GM12865 (cell line): ENCODE measurements around the gene ITGA3.

Experiments used
- DNase-seq: peaks from one replicate; pipeline ENCODE4 v3.0.0; 2010; ENCODE audit warnings: low read depth
- H3K4me3 ChIP-seq: 2 replicates; pipeline ENCODE4 v1.5.1; 2011; ENCODE audit warnings: mild to moderate bottlenecking, low read depth, low read length, control low read depth
- TF ChIP-seq, protein P1 (sequence below): IDR thresholded peaks from 2 replicates; pipeline ENCODE4 v1.5.1; 2011; ENCODE audit warnings: low read length, control low read depth, low read depth, inconsistent platforms; ENCODE audit not compliant: insufficient read depth; ENCODE audit errors: missing control alignments

ITGA3 gene

DNA sequence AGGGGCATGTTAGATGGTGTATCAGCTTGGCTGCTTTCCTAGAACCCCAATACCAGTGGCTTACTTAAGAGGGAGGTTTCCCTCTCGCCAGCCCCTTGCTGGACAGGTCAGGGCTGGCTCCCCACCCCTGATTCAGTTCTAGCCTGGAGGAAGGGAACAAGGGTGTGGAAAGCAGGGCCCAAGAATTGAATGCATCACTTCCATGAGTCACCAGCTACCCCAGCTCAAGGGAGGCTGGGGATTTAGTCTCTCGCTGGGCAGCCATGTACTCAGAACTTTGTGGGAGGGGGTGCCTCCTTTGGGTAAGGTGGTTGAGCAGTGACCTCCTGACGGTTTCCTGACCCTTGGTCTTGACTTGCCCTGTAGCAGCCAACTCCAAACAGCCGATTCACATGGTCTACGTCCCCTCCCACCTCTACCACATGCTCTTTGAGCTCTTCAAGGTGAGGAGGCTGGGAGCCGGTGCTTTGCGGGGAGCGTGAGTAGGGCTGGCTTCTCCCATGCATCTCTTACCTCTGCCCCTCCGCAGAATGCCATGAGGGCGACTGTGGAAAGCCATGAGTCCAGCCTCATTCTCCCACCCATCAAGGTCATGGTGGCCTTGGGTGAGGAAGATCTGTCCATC lies 52.0 kb downstream of the ITGA3 start:
- DNase-seq, result no peak

DNA sequence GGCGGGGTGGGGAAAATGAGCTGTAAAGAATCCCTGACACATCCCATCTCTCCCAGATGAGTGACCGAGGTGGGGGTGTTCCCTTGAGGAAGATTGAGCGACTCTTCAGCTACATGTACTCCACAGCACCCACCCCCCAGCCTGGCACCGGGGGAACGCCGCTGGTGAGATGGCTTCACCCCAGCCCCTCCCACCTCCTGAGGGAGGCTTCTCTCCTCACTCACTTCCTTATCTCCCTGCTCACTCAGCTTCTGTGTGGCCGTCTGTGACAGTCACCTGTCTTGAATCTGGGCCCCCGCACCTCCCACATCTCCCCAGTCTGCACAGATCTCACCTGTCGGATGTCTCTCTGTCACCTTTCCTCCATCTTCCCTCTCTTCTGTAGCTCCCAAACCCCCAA lies 52.6 kb downstream of the ITGA3 start:
- no peak for DNase-seq
- TF ChIP-seq, protein P1, sequence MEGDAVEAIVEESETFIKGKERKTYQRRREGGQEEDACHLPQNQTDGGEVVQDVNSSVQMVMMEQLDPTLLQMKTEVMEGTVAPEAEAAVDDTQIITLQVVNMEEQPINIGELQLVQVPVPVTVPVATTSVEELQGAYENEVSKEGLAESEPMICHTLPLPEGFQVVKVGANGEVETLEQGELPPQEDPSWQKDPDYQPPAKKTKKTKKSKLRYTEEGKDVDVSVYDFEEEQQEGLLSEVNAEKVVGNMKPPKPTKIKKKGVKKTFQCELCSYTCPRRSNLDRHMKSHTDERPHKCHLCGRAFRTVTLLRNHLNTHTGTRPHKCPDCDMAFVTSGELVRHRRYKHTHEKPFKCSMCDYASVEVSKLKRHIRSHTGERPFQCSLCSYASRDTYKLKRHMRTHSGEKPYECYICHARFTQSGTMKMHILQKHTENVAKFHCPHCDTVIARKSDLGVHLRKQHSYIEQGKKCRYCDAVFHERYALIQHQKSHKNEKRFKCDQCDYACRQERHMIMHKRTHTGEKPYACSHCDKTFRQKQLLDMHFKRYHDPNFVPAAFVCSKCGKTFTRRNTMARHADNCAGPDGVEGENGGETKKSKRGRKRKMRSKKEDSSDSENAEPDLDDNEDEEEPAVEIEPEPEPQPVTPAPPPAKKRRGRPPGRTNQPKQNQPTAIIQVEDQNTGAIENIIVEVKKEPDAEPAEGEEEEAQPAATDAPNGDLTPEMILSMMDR, result no peak
- H3K4me3 ChIP-seq, result no peak overlapping the region

More for the DNA sequence above, 52.0 kb downstream of the ITGA3 start:
- TF ChIP-seq, protein P1, result no peak
- no peak overlapping the region for H3K4me3 ChIP-seq

DNA sequence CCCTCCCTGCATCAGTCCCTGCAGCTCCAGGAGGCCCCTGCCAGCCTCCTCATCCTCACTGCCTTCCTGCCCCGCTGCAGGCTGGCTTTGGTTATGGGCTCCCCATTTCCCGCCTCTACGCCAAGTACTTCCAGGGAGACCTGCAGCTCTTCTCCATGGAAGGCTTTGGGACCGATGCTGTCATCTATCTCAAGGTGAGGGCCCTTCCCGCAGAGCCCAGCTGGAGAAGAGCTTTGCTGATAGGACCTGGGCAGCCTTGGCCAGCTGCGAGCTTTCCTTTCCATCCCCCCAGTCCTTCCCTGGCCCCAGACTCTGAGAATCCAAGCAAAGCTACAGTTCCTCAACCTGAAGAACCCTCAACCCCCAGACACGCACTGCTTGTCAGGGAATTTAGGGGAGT lies 53.3 kb downstream of the ITGA3 start:
- TF ChIP-seq, protein P1, result no peak
- DNase-seq, result no peak
- no peak overlapping the region for H3K4me3 ChIP-seq

DNA sequence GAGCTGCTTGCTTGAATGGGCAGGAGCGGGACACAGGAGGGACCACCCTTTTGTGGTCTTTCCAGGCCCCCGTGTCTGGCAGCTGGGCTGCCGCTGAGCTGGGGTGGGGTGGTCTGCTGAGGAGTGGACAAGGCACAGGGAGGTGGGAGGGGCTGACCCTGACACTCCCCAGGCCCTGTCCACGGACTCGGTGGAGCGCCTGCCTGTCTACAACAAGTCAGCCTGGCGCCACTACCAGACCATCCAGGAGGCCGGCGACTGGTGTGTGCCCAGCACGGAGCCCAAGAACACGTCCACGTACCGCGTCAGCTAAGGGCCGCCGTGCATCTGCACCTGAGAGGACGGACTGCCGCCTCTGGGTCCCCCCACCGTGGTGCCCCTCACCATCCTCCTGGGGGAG lies 53.9 kb downstream of the ITGA3 start:
- TF ChIP-seq, protein P1, result no peak
- DNase-seq, result no peak
- no peak overlapping the region for H3K4me3 ChIP-seq

DNA sequence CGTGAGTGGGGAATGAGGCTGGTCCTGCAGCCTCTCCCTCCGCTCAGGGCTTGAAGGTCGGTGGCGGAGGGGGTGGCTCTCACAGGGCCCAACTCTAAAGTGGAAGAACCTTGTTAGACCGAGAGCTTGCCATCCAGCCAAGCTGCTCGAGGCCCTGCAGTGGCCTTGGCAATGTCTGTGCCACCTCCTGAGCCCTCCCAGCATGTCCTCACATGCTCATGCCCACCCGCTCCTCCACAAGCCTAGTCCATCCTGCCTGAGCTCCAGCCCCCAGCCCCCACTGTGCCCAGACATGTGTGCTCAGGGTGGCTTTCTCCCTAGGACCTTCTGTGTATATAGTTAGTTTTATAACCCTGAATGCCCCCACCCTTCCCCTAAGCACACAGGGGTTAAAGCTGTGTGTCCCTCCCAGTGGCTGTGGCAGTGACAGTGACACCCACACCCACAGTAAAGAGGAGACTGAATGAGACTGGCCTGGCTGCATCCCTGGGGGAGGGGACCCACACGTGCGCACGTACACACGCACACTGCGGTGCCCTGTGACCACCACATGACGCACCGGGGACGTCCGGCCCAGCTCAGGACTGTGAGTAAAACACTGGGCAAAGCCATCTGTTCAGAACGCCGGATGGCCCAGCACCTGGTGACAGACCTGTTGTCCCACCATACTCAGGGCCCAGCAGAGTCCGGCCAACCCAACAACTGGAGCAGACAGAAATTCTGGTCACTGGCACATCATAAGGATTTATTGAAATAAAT lies 54.9 kb downstream of the ITGA3 start:
- TF ChIP-seq, protein P1, result no peak
- DNase-seq, result no peak
- H3K4me3 ChIP-seq, result no peak overlapping the region

DNA sequence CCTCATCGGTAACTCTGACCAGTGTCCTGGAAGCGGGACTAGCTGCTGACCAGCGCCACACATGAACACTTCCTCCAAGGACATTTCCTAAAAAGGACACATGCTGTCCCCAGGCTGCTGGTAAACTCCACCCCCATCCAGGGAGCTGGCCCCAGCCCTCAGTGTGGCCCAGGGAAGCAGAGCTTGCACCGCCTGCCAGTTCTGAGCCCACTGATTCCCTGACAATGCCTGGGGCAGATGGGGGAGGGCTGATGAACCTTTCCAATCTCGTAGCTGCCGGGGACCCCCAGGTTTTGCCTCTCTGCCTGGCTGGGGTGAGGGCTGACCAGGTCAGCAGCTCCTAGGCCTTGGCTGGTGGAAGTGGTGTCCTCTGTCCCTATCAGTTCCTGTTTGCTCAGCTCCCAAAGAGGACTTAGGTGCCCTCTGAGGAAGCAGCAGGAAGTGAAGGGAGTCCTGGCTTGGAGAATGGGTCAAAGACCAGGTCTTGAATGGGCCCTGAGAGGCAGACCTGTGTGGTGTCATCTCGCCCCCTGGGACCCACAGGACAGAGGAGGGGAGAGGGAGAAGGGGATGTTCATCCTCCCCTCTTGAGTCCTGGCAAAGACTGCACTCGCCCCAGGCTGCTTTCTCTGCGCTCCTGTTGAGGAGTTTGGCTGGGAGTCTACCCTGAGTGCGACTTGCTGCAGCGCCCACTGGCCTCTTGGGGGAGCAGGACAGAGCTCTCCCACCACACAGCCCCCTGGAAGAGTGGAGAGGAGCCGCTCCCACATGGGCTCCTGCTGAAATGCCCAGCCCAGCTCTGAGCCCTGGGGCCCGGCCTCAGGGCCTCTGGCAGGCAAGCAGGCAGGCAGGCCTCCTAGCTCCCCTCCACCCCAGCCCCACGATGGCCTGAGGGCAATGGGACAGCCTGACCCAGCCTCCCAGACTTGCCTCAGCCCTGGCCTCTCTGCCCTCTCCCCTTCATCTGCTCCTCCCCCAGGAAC lies 56.1 kb downstream of the ITGA3 start:
- no peak for DNase-seq
- no peak overlapping the region for H3K4me3 ChIP-seq
- TF ChIP-seq, protein P1, result no peak
